Mucosa of descending colon (tissue), 3 donors: ENCODE measurements around the gene ENTREP3. TPM values are rescaled to one million over a fixed set of nuclear protein-coding genes. Genes with fewer than 3 reads are reported as not detected.
"Not testable (repeated sequence)": the region's sequence is repeated elsewhere in the genome, so short reads cannot be mapped to it uniquely, and the experiment has no call there.

Source experiments
- ATAC-seq: fragments of 200-7000 bp; cut with Tn5 transposase; one replicate; pipeline ENCODE4 v1.9.1; 2020; ENCODE audit warnings: mild to moderate bottlenecking, moderate library complexity
- DNase-seq, 3 donors: peaks; one replicate each; pipeline ENCODE4 v3.0.0-alpha.2; 2020
- H3K36me3 ChIP-seq: fragments of 200-600 bp; one replicate; pipeline ENCODE4 v1.8.0; 2021; ENCODE audit warnings: low read depth, mild to moderate bottlenecking
- H3K4me1 ChIP-seq: fragments of 200-600 bp; one replicate; pipeline ENCODE4 v1.8.0; 2021; ENCODE audit warnings: low read depth, mild to moderate bottlenecking
- H3K4me3 ChIP-seq: fragments of 200-600 bp; one replicate; pipeline ENCODE4 v1.8.0; 2021; ENCODE audit warnings: mild to moderate bottlenecking
- H3K9me3 ChIP-seq: fragments of 200-600 bp; one replicate; pipeline ENCODE4 v1.8.0; 2021; ENCODE audit warnings: mild to moderate bottlenecking
- CTCF ChIP-seq: fragments of 200-600 bp; IDR thresholded peaks from one replicate; pipeline ENCODE4 v1.8.0; 2022; ENCODE audit warnings: antibody characterized with exemption, mild to moderate bottlenecking
- intact Hi-C, 2 donors: fragments of 100-400 bp; cut with DNase I in 1 of 2; cut with micrococcal nuclease in 1 of 2; formaldehyde crosslinking; loops; one replicate each; pipeline versions ENCODE4 v1.11.0 to v1.11.1; 2022; cut with DNase I, micrococcal nuclease
- total RNA-seq, 3 donors: library from RNA; stranded (reverse); fragmentation: NEBNext Ultra II Directional in 2 of 3; extraction: Animal tissue kit (Norgen Biotek cat#: 25700) in 2 of 3; gene quantifications; one replicate each; pipeline versions ENCODE4 v1.2.1 to v1.2.4, GENCODE V29; 2021 to 2023
- donor health status: DM: no; HTN: no; CAD: no; lungs with moderate emphysema.
- donor health status: DM: no; HTN: no; CAD: no.
- donor health status: DM: no; HTN: yes; CAD: no.

The ENTREP3 gene
- total RNA-seq, 3 donors from 2014 or later: 16.9 to 42.6 (median 20.4) TPM

DNA sequence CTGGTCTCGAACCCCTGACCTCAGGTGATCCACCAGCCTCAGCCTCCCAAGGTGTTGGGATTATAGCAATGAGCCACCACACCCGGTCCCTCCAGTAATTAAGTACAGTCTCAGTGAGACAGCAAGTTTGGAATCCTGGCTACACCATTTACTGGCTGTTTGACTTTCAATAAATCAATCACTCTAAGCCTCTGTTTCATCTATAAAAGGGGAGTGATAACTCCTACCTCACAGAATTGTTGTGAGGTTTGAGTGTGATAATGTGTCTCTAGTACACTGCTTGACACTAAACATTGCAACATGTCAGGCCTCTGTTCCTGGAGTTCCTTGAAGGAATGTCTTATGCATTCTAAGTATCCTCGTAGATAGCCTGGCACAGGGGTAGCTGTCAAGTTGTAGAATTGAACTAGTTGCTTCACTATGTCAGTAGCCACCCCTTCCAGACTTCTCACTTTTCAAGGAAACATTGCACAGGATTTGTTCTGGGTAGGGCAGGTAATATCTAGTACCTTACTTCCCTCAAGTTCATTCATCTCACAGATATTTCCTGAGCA, 12.4 kb downstream of the ENTREP3 start:
- H3K4me1 ChIP-seq: peaks cover 30% of the 10 kb centered on the region
- intact Hi-C loops: no loop called here
- H3K4me3 ChIP-seq: no peak overlapping the region
- peak; percentile 11 for ATAC-seq
- H3K36me3 ChIP-seq: no peaks in the 10 kb centered on the region
- DNase-seq: no peak
- TF ChIP-seq CTCF: no peak
- H3K9me3 ChIP-seq: no peaks in the 10 kb centered on the region

- TF ChIP-seq CTCF: no peak
- H3K4me1 ChIP-seq: peaks cover 30% of the 10 kb centered on the region
- H3K9me3 ChIP-seq: no peaks in the 10 kb centered on the region
- no peaks in the 10 kb centered on the region for H3K36me3 ChIP-seq
- peak; percentile 38 for ATAC-seq
- no peak overlapping the region for H3K4me3 ChIP-seq
- intact Hi-C loops: no loop called here
- peak in 1 of 3 donors; percentile 36 for DNase-seq
Measured at GRCh38 chr1:155241841-155242264, 13.4 kb downstream of the ENTREP3 start.

DNA sequence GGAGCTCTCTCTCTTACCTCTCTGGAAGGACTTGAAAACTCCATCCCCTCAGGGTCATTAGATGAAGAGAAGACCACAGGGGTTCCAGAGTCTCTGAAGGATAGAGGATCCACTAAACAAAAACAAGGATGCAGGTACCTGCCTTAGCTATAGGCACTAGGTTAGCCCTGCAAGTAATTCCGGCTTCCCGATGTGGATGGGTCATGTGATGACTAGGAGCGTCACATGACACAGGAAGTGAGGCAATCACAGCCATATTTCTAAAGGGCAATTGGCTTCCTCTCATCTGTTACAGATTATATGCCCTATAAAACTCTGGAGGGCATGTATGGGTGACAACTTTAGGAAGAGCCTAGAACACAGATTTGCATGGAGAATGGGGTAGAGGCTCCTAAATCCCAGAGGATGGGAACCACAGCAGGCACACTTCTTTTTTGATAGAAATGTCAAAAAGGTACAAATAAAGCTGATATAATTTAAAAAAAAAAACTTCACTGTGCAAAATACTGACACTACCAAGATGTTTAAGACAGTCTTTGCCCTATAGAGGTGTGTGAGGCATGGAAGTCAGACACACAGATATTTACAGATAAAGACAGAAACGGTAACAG, 14.1 kb downstream of the ENTREP3 start:
- peak; percentile 68 for ATAC-seq
- H3K4me1 ChIP-seq: peaks cover 30% of the 10 kb centered on the region
- intact Hi-C loops: no loop called here

DNA sequence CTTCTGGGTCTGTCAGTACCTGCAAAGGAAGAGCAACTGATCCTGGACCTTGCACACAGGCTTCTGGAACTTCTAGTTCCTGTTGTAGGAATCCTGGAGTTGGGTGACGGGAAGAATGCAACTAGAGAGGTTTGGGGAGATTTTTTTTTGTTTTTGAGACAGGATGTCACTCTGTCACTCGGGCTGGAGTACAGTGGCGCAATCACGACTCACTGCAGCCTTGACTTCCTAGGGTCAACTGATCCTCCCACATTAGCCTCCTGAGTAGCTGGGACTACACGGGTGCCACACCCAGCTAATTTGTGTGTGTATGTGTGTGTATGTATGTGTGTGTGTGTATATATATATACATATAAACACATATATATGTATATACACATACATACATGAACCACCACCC, 18.8 kb downstream of the ENTREP3 start:
- ATAC-seq (no peak), DNase-seq (no peak)
- no peaks in the 10 kb centered on the region for H3K36me3 ChIP-seq
- H3K4me3 ChIP-seq: no peak overlapping the region
- intact Hi-C loops: no loop called here
- TF ChIP-seq CTCF: no peak
- H3K9me3 ChIP-seq: no peaks in the 10 kb centered on the region
- H3K4me1 ChIP-seq: peaks cover 8% of the 10 kb centered on the region

More for the DNA sequence above, 14.1 kb downstream of the ENTREP3 start:
- no peaks in the 10 kb centered on the region for H3K9me3 ChIP-seq
- no peak overlapping the region for H3K4me3 ChIP-seq
- DNase-seq: peak in 1 of 3 donors; percentile 90
- no peaks in the 10 kb centered on the region for H3K36me3 ChIP-seq
- no peak for TF ChIP-seq CTCF

GRCh38 chr1:155235375-155235774, 19.9 kb downstream of the ENTREP3 start:
- intact Hi-C loops, H3K4me3 ChIP-seq, H3K9me3 ChIP-seq, ATAC-seq, H3K4me1 ChIP-seq, H3K36me3 ChIP-seq, DNase-seq: not testable (repeated sequence)

- intact Hi-C loops, DNase-seq, H3K9me3 ChIP-seq, H3K4me3 ChIP-seq, H3K36me3 ChIP-seq, H3K4me1 ChIP-seq: not testable (repeated sequence)
- ATAC-seq: peak; percentile 12
Measured at GRCh38 chr1:155233502-155233901, 21.8 kb downstream of the ENTREP3 start.

- H3K4me1 ChIP-seq, DNase-seq, H3K9me3 ChIP-seq, intact Hi-C loops, H3K36me3 ChIP-seq, H3K4me3 ChIP-seq, ATAC-seq: not testable (repeated sequence)
Measured at GRCh38 chr1:155232001-155232978, 23.0 kb downstream of the ENTREP3 start.

GRCh38 chr1:155231302-155231701, 24.0 kb downstream of the ENTREP3 start:
- ATAC-seq, intact Hi-C loops: not testable (repeated sequence)

More at GRCh38 chr1:155231302-155231701, 24.0 kb downstream of the ENTREP3 start:
- not testable (repeated sequence) for H3K9me3 ChIP-seq, H3K36me3 ChIP-seq, DNase-seq, H3K4me3 ChIP-seq
- H3K4me1 ChIP-seq: peaks cover 10% of the 10 kb centered on the region
